GM19193 (cell line): ENCODE data around the gene PEAK1.

Experiments
- POLR2A ChIP-seq: IDR thresholded peaks from 4 replicates; pipeline ENCODE4 v1.6.1; 2011; ENCODE audit not compliant: insufficient read depth, insufficient read length; ENCODE audit errors: extremely low read depth

The PEAK1 gene

GRCh38 chr15:77167406-77167805, 252.5 kb downstream of the PEAK1 start:
- TF ChIP-seq POLR2A: no peak

- no peak for TF ChIP-seq POLR2A
These were observed 256.0 kb downstream of the PEAK1 start for GRCh38 chr15:77163781-77164384.

GRCh38 chr15:77162872-77163633, 256.9 kb downstream of the PEAK1 start:
- no peak for TF ChIP-seq POLR2A

- no peak for TF ChIP-seq POLR2A
These were observed 259.1 kb downstream of the PEAK1 start for GRCh38 chr15:77160562-77161478.

GRCh38 chr15:77148191-77148590, 271.7 kb downstream of the PEAK1 start:
- no peak for TF ChIP-seq POLR2A

- TF ChIP-seq POLR2A: no peak
These were observed 274.5 kb downstream of the PEAK1 start for GRCh38 chr15:77145370-77145769.

- TF ChIP-seq POLR2A: no peak
These were observed 275.3 kb downstream of the PEAK1 start for GRCh38 chr15:77144492-77145070.

- TF ChIP-seq POLR2A: no peak
These were observed 275.9 kb downstream of the PEAK1 start for GRCh38 chr15:77144026-77144425.

GRCh38 chr15:77143616-77144015, 276.3 kb downstream of the PEAK1 start:
- TF ChIP-seq POLR2A: no peak

- no peak for TF ChIP-seq POLR2A
These were observed 276.7 kb downstream of the PEAK1 start for GRCh38 chr15:77143191-77143590.

- TF ChIP-seq POLR2A: no peak
These were observed 279.7 kb downstream of the PEAK1 start for GRCh38 chr15:77140220-77140619.

- TF ChIP-seq POLR2A: no peak
These were observed 280.6 kb downstream of the PEAK1 start for GRCh38 chr15:77139312-77139711.

GRCh38 chr15:77138167-77138522, 281.8 kb downstream of the PEAK1 start:
- TF ChIP-seq POLR2A: no peak

- no peak for TF ChIP-seq POLR2A
These were observed 284.7 kb downstream of the PEAK1 start for GRCh38 chr15:77135181-77135580.

GRCh38 chr15:77130315-77130930, 289.5 kb downstream of the PEAK1 start:
- no peak for TF ChIP-seq POLR2A
